ENCODE data around the gene SLC24A3. TPM values are rescaled to one million over a fixed set of nuclear protein-coding genes. Genes with fewer than 3 reads are reported as not detected.

SLC24A3 gene
- total RNA-seq, 1 donor from 2014 or later = 0.21 TPM

GRCh38 chr20:19368351-19368750, 155.9 kb downstream of the SLC24A3 start:
- Mint-ChIP-seq H3K27me3 (ENCODE audit: insufficient read depth, low read depth) (peaks cover 3% of the 10 kb centered on the region), H3K9me3 (no peaks in the 10 kb centered on the region), H3K36me3 (no peaks in the 10 kb centered on the region), H3K4me1 (no peaks in the 10 kb centered on the region), H3K27ac (no peak overlapping the region), H3K4me3 (no peak overlapping the region)
- DNase-seq (ENCODE audit: low spot score) = no peak
- Histone ChIP-seq H3K9me3 (ENCODE audit: low read depth) (no peaks in the 10 kb centered on the region), H3K9ac (no peak overlapping the region), H2AFZ (replicated peaks) (no peak overlapping the region), H3K27ac (no peak overlapping the region), H3K27me3 (no peaks in the 10 kb centered on the region), H3K79me2 (ENCODE audit: low read depth) (no peaks in the 10 kb centered on the region), H3K36me3 (no peaks in the 10 kb centered on the region), H3F3A (ENCODE audit: low read depth) (no peaks in the 10 kb centered on the region), H3K4me1 (no peaks in the 10 kb centered on the region), H3K4me2 (no peak overlapping the region), H3K4me3 (no peak overlapping the region), H4K20me1 (ENCODE audit: low read depth) (no peaks in the 10 kb centered on the region)
- no peak for TF ChIP-seq EZH2 (IDR thresholded peaks at IDR 0.05)

- H3K27me3 ChIP-seq = no peaks in the 10 kb centered on the region
- no peak overlapping the region for H3K4me3 Mint-ChIP-seq
- no peaks in the 10 kb centered on the region for H3F3A ChIP-seq (ENCODE audit: low read depth)
- H3K36me3 Mint-ChIP-seq = no peaks in the 10 kb centered on the region
- H3K9ac ChIP-seq = no peak overlapping the region
- H3K9me3 ChIP-seq (ENCODE audit: low read depth) = no peaks in the 10 kb centered on the region
- H4K20me1 ChIP-seq (ENCODE audit: low read depth) = no peaks in the 10 kb centered on the region
- DNase-seq (ENCODE audit: low spot score) = no peak
- no peaks in the 10 kb centered on the region for H3K9me3 Mint-ChIP-seq
- no peak overlapping the region for H3K27ac Mint-ChIP-seq
- H3K4me1 Mint-ChIP-seq = no peaks in the 10 kb centered on the region
- TF ChIP-seq EZH2phosphoT487 (IDR thresholded peaks at IDR 0.05) = no peak
- H2AFZ ChIP-seq (replicated peaks) = no peak overlapping the region
- no peak overlapping the region for H3K4me2 ChIP-seq
- H3K79me2 ChIP-seq (ENCODE audit: low read depth) = no peaks in the 10 kb centered on the region
- H3K36me3 ChIP-seq = no peaks in the 10 kb centered on the region
- H3K4me3 ChIP-seq = no peak overlapping the region
- no peak overlapping the region for H3K27ac ChIP-seq
- H3K27me3 Mint-ChIP-seq (ENCODE audit: insufficient read depth, low read depth) = no peaks in the 10 kb centered on the region
- no peaks in the 10 kb centered on the region for H3K4me1 ChIP-seq
These were observed 157.9 kb downstream of the SLC24A3 start for GRCh38 chr20:19370076-19371075.

- no peaks in the 10 kb centered on the region for H3K9me3 Mint-ChIP-seq
- TF ChIP-seq, protein P1, sequence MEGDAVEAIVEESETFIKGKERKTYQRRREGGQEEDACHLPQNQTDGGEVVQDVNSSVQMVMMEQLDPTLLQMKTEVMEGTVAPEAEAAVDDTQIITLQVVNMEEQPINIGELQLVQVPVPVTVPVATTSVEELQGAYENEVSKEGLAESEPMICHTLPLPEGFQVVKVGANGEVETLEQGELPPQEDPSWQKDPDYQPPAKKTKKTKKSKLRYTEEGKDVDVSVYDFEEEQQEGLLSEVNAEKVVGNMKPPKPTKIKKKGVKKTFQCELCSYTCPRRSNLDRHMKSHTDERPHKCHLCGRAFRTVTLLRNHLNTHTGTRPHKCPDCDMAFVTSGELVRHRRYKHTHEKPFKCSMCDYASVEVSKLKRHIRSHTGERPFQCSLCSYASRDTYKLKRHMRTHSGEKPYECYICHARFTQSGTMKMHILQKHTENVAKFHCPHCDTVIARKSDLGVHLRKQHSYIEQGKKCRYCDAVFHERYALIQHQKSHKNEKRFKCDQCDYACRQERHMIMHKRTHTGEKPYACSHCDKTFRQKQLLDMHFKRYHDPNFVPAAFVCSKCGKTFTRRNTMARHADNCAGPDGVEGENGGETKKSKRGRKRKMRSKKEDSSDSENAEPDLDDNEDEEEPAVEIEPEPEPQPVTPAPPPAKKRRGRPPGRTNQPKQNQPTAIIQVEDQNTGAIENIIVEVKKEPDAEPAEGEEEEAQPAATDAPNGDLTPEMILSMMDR (IDR thresholded peaks at IDR 0.05) = no peak
- no peak overlapping the region for H3K4me3 ChIP-seq
- DNase-seq (ENCODE audit: low spot score) = no peak
- no peaks in the 10 kb centered on the region for H4K20me1 ChIP-seq (ENCODE audit: low read depth)
- no peak overlapping the region for H3K4me3 Mint-ChIP-seq
- no peaks in the 10 kb centered on the region for H3K27me3 Mint-ChIP-seq (ENCODE audit: insufficient read depth, low read depth)
- no peak overlapping the region for H3K27ac ChIP-seq
- no peak overlapping the region for H3K4me2 ChIP-seq
- no peaks in the 10 kb centered on the region for H3K9me3 ChIP-seq (ENCODE audit: low read depth)
- no peaks in the 10 kb centered on the region for H3K36me3 Mint-ChIP-seq
- no peaks in the 10 kb centered on the region for H3K79me2 ChIP-seq (ENCODE audit: low read depth)
- H3K4me1 Mint-ChIP-seq = peaks cover 2% of the 10 kb centered on the region
- H3K36me3 ChIP-seq = no peaks in the 10 kb centered on the region
- no peaks in the 10 kb centered on the region for H3K4me1 ChIP-seq
- no peak overlapping the region for H3K9ac ChIP-seq
- no peak overlapping the region for H3K27ac Mint-ChIP-seq
- H3K27me3 ChIP-seq = no peaks in the 10 kb centered on the region
- no peak overlapping the region for H2AFZ ChIP-seq (replicated peaks)
- H3F3A ChIP-seq (ENCODE audit: low read depth) = no peaks in the 10 kb centered on the region
These were observed 158.7 kb downstream of the SLC24A3 start for GRCh38 chr20:19371112-19371511.

- H3K79me2 ChIP-seq (ENCODE audit: low read depth) = no peaks in the 10 kb centered on the region
- no peak overlapping the region for H3K4me2 ChIP-seq
- H3K27ac ChIP-seq = no peak overlapping the region
- Mint-ChIP-seq H3K4me3 (no peak overlapping the region), H3K9me3 (peaks cover 2% of the 10 kb centered on the region), H3K4me1 (peaks cover 8% of the 10 kb centered on the region), H3K27ac (no peak overlapping the region), H3K36me3 (no peaks in the 10 kb centered on the region), H3K27me3 (ENCODE audit: insufficient read depth, low read depth) (peaks cover 2% of the 10 kb centered on the region)
- H3K4me3 ChIP-seq = no peak overlapping the region
- TF ChIP-seq EZH2phosphoT487 (IDR thresholded peaks at IDR 0.05) (no peak), EZH2 (IDR thresholded peaks at IDR 0.05) (no peak)
- TF ChIP-seq, protein P1 (IDR thresholded peaks at IDR 0.05) = no peak
- H3K9me3 ChIP-seq (ENCODE audit: low read depth) = no peaks in the 10 kb centered on the region
- H3F3A ChIP-seq (ENCODE audit: low read depth) = no peaks in the 10 kb centered on the region
- H3K9ac ChIP-seq = no peak overlapping the region
- DNase-seq (ENCODE audit: low spot score) = no peak
- no peaks in the 10 kb centered on the region for H3K4me1 ChIP-seq
- H4K20me1 ChIP-seq (ENCODE audit: low read depth) = no peaks in the 10 kb centered on the region
- H3K27me3 ChIP-seq = no peaks in the 10 kb centered on the region
- no peaks in the 10 kb centered on the region for H3K36me3 ChIP-seq
- H2AFZ ChIP-seq (replicated peaks) = no peak overlapping the region
These were observed 161.8 kb downstream of the SLC24A3 start for GRCh38 chr20:19374216-19374615.
